Activated CD4-positive, alpha-beta T cell treated with anti-CD3 and anti-CD28 coated beads, Interleukin-2, amount 50 U/mL, for 4 hours (primary cell): ENCODE data around the gene GTPBP6.
"Not testable (repeated sequence)": the region's sequence is repeated elsewhere in the genome, so short reads cannot be mapped to it uniquely, and the experiment has no call there.

ENCODE experiments used
- DNase-seq, 2 experiments: peaks; one replicate each; pipeline ENCODE4 v3.0.0-alpha.2; 2020

Gene GTPBP6

DNA sequence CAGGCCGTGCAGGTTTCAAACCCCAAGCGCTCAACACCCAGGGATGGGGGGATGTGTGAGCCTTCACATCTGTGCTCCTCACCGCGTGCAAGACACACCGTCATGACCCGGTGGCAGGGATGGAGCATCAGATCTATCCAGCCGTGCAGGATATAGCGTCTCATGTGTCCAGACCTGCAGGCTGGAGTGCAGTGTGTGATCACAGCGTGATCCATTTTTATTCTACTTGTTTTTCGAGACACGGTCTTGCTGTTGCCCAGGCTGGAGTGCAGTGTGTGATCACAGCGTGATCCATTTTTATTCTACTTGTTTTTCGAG lies 32.7 kb upstream of the GTPBP6 start:
- not testable (repeated sequence) for DNase-seq

DNA sequence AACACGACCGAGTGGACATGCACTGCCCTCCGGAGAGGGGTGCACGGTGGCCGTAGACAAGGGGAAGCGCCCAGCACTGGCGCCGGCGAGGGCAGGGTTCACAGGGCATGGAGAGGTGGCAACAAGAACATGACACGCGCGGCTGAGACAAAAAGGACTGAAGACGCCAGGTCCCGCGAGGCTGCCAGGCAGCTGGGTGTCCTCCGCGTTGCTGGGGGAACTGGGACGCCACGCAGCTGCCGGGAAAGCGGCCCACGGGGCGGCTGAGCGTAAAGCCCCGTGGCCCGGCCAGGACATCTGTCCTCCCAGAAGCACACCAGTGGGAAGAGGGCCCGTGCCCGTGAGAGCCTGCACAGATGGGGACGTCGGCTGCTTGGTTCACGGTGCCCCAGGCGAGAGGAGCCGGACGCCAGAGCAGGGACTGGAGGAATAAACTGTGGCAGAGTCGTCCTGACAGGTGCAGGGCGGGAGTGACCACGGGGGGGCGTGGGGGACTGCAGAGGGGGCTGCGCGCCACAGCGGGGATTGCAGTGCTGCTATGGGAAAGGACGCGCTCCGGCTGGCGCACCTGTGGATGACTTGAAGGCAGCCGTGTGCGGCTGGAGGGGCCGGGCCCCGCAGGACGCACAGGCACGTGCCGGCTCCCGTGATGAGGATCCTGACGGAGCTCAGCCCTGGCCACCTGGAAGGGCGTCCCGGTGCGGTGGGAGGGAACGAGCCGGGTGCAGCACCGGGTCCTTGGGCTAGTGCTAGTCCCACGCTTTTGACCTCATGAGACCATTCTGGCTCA lies 32.1 kb upstream of the GTPBP6 start:
- DNase-seq, result no peak

DNA sequence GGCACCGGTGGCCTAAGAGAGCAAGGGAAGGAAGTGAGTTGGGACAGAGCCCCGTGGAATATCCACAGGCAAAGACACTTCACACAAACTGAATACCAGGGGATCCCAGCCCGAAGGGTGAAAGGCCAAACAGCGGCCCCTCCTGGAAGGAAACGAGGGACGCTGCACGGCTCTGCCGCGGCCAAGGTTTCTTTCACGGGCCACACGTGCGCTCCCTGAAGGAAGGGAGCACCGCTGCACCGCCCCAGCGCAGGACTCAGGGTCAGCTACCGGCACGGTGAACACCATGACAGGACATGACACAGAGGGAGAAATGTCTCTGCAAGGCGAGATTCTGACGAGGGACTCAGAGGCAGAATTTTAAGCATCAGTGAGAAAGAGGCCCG lies 31.5 kb upstream of the GTPBP6 start:
- no peak for DNase-seq

- no peak for DNase-seq
Observed at GRCh38 chrX:349702-350101, 31.1 kb upstream of the GTPBP6 start.

GRCh38 chrX:349196-349595 lies 30.6 kb upstream of the GTPBP6 start:
- no peak for DNase-seq

DNA sequence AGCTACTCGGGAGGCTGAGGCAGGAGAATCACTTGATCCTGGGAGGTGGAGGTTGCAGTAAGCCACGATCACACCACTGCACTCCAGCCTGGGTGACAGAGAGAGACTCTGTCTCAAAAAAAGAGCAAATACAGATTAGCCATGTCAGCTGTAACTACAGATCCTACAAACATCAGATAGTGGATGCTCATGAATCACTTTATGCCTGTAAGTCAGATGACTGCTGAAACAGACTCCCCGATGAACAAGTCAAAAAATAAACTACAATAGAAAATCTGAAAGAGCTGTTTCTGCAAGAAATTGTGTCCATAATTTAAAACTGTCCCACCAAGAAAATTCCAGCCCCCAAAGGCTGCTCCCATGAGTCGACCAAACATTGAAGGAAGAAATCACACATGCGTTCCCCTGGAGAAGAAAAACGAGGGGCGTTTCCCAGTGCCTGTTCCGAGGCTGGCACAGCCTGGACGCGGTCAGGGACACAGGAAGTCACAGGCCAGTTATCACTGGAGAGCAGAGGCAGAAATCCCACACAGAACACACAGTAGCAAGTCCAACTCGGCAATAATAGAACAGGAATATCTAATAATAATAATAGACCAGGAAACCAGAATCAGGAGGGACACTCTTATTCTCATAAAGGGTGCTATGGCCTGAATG lies 30.0 kb upstream of the GTPBP6 start:
- no peak for DNase-seq

GRCh38 chrX:347351-348117 lies 28.9 kb upstream of the GTPBP6 start:
- no peak for DNase-seq

GRCh38 chrX:346034-346813 lies 27.6 kb upstream of the GTPBP6 start:
- DNase-seq, result no peak

DNA sequence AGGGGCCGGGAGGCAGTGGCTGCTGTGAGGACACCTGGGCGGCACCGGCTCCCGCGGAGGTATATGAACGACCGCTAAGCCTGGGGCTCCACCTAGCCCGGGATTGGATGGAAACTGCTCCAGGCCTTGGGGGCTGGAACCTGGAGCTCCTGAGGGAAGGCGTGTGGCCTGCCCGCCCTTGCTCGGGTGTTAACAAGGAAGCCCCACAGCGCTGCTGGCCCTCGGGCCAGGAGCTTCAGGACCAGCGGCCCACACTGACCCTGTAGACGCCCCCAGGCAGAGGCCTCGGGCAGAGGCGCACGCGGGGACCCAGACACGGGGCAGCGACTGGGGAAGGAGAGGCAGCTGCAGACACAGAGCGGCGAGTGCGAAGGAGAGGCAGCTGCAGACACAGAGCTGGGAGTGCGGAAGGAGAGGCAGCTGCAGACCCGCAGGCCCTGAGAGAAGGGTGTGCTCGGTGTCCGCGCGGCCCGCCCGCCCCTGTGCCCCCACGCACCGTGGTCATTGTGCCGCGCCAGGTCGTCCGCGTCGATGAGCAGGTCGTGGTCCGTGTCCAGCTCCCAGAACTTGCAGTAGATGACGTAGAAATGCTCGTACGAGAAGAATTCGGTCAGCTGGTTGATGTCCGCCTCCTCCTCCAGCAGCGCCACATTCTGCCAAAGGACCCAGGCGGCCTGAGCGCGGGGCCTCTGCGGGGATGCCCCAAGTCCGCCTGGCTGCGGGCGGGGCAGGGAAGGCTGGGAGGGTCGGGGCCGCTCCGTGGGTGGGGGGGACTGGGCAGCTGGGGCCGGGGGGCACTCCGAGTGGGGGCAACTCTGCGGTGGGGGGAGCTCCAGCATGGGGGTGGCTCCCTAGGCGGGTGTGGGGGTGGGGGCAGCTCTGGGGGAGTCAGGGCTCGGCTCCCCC lies 26.7 kb upstream of the GTPBP6 start:
- no peak for DNase-seq

DNA sequence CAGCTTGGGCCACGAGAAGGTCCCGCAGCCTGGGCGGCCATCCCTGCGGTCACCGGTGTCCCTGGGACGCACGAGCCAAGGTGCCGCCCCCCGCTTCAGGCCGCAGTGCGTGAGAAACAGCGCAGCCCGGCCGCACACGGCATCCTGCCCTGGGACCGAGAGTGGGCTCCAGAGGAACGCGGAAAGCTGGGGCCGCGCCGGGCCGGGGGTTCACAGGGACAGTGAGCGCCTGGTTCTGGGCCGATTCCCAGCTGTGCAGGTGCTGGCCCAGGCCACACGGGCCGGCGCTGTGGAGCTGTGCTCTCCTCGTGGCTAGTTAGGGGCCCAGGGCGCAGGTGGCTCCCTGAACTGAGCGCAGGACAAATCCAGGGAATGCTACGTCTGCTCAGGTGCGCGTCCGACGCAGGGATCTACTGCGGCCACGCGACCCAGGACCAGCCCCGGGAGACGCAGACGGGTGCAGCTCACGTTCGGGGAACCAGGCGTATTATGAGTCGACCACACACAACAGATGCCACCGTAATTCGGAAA lies 25.8 kb upstream of the GTPBP6 start:
- no peak for DNase-seq

DNA sequence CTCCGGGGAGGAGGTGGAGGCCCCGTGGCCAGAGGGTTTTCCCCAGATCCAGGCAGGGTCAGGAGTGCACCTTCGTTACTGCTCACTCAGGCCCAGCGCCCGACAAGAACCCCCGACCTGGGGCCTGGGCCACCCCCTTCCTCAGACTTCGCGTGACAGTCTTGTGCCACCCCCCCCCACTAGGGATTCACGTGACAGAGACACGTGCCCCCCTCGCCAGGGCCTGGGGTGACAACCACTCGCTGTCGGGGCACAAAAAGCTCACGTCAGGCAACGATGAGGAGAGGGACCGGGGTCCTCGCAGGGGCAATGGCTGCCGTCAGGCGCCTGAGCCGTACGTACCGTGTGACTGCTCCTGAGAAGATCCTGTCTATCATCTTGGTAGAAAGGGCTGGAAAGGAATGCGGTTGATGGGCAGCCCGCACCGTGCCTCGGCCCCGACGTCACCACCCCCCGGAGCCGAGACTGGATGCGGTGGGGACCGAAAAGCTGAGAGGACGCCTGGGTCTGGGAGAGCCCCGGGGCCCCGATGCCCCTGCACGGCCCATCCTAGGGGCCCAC lies 23.0 kb upstream of the GTPBP6 start:
- DNase-seq, result no peak

DNA sequence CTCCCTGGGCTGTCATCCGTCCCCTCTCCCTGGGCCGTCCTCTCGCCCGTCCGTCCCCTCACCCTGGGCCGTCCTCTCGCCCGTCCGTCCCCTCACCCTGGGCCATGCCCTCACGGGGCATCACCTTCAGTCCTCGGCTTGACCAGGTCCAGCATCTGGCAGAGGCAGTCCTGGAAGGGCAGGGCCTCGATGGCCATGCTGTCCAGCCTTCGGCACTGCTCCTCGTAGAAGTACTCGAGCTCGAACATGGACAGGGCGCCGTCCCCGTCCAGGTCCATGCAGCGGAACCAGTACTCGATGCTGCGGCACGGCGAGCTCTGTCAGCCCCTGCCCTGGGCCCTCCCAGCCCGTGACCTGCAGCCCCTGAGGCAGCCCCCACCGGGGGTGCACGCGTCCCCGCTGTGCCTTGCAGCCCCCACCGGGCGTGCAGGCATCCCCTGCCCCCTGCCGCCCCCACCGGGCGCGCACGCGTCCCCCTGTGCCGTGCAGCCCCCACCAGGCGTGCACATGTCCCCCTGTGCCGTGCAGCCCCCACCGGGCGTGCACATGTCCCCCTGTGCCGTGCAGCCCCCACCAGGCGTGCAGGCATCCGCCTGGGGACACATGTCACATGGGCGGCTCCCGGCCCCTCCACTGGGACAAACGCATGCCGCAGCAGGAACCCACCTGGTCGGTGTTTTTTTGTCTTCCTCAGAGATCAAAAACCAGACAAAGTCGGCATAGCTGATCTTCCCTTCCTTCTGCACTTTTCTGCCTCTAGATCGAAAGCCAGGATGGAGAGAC lies 22.2 kb upstream of the GTPBP6 start:
- no peak for DNase-seq

- no peak for DNase-seq
Observed at GRCh38 chrX:340121-340520, 21.5 kb upstream of the GTPBP6 start.

DNA sequence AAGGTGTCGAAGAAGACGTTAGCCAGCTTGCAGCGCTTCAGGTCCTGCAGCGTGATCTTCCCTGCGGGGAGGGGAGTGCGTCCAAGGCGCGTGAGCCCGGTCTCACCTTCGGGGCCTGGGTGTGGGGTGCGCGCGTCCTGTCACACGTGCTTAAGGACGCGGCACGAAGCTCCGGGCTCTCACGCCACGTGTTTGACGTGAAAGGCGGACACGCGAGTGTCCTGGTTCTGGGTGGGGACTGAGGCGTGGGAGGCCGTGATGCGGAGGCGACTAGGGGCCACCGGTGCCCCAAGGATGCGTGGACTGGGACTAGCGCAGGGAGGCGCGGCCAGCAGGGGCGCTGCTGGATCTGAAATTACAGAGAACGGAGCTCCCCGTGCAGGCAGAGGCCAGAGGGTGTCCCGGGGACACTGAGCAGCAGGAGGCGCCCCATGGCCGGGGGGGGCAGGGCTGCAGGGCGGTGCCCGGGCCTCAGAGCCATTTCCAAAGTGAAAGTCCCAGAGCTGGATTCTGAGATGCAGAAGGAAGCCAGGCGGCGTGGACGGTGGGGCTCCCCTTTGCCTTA lies 20.3 kb upstream of the GTPBP6 start:
- no peak for DNase-seq

DNA sequence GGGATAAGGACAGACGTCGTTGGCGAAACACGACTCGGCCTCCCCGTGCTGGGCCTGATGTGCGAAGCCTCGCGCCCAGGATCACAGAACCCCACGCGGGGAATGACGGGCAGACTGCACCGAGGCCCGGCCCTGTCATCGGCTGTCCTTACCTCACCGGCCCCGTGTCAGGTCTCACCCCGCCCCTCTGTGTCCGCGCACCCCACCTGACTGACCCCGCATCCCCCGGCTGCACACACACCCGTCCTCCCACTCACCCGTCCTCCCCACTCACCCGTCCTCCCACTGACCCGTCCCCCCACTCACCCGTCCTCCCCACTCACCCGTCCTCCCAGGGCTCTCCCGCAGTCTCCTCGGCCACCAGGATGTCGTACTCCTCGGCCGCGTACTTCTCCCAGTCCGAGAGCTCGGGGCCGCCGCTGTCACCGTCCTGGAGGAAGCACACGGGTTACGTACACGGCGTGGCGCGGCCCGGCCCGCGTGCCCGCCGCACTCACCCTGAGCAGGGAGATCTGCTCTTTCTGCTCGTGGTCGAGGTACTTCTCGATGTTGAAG lies 19.8 kb upstream of the GTPBP6 start:
- no peak for DNase-seq

- DNase-seq, result no peak
Observed at GRCh38 chrX:337331-337831, 18.8 kb upstream of the GTPBP6 start.

DNA sequence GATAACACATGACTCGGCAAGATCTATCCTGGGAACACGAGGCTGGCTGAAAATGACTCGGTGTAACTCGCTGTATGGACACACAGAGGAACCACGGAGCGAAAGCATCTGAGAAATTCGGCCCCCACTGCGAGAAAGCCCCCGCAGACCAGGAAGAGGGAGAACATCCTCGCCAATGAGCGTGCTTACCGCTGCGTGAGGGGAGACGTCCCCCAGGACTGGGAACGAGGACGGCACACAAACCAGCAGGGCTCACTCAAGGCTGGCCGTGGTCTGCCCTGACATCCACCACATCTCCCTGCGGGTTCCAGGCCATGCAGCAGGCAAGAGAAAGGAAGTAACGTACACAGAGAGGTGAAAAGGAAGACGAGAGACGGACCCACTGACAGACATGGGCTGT lies 17.6 kb upstream of the GTPBP6 start:
- DNase-seq, result no peak

DNA sequence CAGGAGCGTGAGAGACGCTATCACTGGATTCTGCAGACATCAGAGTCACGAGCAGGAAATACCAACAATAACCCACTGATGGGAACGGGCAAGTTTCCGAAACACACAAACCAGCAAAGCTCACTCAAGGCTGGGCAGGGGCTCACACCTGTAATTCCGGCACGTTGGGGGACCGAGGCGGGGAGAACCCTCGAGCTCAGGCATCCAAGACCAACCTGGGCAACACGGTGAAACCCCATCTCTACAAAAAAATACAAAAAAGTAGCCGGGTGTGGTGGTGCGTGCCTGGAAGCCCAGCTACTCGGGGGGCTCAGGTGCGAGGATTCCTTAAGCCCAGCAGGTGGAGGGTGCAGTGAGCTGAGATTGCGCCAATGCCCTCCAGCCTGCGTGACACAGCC lies 17.2 kb upstream of the GTPBP6 start:
- DNase-seq, result no peak

- DNase-seq, result no peak
Observed at GRCh38 chrX:334971-335757, 16.6 kb upstream of the GTPBP6 start.
